VCaP (cell line): ENCODE results near the gene COPS9.

ENCODE experiments used
- H3K27ac ChIP-seq: fragments of 450-650 bp; 2 replicates; pipeline ENCODE4 v1.5.1; 2017
- TF ChIP-seq, protein P1 (sequence below): fragments of 450-650 bp; conservative IDR thresholded peaks from 2 replicates; pipeline ENCODE4 v1.5.1; 2017; ENCODE audit warnings: mild to moderate bottlenecking, moderate library complexity

COPS9 gene

DNA sequence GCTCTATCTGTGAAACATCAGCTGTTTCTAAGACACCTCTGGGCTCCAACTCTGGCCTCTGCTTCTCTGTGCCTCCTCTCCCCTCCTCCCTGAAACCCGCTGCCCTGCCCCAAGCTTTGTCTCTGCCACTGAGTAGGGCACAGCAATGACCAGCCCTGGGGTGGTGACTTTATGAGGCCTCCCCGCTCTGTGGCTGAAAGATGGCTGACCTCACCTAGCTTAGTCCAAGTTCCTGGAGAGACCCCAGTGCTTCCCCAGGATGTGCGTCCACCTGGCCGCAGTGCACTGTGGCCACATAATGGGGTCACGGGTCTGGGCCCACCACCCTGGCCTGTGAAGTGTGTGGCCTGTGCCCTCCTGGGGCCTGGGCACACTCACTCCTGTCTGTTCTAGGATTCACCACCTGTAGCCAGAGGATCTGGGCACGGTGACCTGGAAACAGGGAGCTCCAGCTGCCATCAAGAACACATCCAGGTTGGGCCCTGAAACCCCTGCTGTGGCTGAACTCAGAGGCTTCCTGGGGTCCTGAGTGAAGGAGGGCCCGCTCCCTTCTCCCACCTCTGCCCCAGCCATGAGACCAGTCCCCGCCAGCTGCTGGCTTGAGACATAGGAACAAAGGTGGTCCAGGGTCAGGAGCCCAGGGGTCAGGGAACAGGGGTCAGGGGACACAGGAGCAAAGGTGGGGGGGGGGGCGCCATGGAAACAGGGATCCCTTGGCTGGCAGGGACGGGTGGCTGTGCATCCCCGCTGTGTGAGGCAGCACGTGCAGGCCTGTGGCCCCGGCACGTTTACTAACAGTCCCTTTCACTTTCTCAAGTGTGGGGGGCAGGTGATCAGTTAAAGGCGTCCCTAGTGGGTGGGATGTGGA lies 33.6 kb upstream of the COPS9 start:
- TF ChIP-seq, protein P1, sequence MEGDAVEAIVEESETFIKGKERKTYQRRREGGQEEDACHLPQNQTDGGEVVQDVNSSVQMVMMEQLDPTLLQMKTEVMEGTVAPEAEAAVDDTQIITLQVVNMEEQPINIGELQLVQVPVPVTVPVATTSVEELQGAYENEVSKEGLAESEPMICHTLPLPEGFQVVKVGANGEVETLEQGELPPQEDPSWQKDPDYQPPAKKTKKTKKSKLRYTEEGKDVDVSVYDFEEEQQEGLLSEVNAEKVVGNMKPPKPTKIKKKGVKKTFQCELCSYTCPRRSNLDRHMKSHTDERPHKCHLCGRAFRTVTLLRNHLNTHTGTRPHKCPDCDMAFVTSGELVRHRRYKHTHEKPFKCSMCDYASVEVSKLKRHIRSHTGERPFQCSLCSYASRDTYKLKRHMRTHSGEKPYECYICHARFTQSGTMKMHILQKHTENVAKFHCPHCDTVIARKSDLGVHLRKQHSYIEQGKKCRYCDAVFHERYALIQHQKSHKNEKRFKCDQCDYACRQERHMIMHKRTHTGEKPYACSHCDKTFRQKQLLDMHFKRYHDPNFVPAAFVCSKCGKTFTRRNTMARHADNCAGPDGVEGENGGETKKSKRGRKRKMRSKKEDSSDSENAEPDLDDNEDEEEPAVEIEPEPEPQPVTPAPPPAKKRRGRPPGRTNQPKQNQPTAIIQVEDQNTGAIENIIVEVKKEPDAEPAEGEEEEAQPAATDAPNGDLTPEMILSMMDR = no peak

DNA sequence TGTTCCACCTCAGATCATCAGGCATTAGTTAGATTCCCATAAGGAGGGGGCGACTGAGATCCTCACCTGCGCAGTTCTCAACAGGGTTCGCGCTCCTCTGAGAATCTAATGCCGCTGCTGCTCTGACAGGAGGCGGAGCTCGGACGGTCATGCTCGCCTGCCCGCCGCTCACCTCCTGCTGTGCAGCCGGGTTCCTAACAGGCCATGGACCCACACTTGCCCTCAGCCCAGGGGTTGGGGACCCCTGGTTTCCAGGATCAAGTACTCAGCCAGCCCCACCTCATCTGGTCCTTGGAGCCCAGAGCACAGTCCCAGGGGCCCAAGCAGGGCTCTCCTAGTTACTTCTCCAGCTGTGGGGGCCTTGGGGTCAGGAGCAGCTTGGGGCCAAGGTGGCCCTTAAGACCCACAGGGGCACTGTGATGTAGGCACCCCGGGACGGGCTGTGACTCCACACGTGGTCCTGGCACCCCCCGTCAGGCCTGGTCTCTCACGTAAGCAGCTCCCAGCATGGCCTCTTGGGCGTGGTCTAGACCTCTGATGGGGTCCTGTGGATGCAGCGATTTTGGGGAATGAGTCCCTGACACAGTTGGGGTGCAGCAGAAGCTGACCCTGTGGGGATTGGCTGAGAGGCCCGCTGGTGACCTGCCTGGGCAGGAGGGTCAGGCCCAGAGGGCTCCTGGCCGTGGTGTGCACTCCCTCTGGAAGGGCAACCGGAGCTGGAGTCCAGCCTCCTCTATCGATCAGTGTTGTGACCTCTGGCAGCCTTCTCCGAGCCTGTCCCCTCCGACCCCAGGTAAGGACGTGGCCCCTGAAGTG lies 32.6 kb upstream of the COPS9 start:
- H3K27ac ChIP-seq = no peak overlapping the region
- TF ChIP-seq, protein P1 = no peak

More for the DNA sequence above, 33.6 kb upstream of the COPS9 start:
- no peak overlapping the region for H3K27ac ChIP-seq

DNA sequence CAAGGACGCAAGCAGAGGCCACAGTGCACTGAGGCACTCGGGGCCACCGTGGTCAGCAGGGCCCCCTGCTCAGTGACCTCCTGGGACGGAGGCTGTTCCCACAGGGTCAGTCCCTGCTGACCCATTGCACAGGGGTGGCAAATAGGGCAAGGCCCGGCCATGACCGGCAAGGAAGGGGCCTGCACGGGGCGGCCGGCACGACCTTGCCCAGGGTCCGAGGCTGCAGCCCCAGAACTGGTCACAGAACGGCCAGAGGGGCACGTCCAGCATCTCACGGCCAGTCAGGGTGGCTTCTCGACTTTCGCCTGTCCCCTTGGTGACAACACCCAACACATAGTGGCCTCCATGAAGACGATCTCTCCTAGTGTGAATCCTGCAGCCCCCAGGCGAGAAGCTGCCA lies 31.9 kb upstream of the COPS9 start:
- H3K27ac ChIP-seq = no peak overlapping the region
- TF ChIP-seq, protein P1 = no peak

DNA sequence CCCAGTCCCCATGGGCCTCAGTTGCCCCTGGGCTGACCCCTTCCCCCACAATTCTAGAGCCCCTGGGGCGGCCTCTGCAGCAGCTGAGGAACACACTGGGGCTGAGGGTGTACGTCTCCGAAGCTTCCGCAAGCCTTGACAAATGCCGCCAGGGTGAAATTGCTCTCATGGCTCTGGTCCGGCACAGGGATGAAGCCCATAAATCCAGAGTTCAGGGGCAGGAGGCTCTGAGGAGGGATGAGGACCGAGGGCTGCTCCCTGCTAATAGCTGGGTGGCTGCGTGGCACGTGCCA lies 31.4 kb upstream of the COPS9 start:
- H3K27ac ChIP-seq = no peak overlapping the region
- TF ChIP-seq, protein P1 = no peak

DNA sequence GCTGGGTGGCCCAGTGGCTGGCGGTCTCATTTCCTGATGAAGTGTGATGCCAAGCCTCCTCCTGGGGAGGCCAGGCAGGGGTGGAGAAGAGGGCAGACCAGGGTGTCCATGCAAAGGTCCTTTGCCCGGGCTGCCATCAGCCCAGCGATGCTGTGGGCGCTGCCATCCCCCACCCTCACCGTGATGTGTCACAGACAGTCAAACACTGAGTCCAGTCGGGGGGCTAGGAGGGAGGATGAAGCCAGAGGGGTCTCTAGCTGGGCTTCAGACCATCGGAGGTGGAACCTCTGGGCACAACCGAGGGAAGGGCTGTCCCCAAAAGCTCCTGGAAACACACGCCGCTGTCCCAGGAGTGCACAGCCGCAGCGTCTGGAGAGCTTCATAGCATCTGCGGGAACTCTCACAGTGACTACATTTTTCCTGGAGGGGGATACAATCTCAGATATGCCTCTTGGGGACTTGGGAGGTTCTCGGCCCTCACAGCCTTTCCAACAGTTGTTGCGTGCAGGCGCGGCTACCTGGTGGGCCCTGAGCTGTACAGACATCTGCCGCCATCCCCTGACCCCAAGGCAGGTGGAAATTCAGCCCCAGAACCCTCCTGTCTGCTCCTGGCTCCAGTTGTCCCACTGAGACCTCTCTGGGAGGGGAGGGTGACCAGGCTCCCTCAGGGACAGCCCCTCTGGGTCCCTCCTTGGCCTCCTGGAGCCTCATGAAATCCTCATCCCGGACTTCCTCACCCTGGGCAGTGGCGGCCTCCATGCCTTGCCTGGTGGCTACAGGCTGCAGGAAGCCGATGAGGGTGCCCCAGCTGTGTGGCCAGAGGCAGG lies 30.9 kb upstream of the COPS9 start:
- TF ChIP-seq, protein P1 = no peak
- no peak overlapping the region for H3K27ac ChIP-seq

DNA sequence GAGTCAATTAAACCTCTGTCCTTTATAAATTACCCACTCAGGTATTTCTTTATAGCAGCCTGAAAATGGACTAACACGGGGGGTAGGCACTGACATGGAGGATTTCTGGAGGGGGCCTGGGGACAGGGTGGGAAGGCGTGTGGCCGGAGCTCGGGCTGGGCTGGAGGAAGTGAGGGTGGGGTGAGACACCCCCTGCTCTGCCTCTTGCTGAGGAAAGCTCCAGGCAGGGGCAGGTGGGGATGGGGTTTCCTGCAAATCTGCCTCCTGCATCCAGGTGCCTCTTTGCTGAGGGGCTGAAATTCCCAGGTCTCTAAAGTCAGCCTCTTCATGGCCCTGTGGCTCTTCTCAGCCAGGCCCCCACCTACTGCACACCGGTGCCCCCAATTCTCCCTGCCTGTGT lies 30.1 kb upstream of the COPS9 start:
- H3K27ac ChIP-seq = no peak overlapping the region
- TF ChIP-seq, protein P1 = no peak

DNA sequence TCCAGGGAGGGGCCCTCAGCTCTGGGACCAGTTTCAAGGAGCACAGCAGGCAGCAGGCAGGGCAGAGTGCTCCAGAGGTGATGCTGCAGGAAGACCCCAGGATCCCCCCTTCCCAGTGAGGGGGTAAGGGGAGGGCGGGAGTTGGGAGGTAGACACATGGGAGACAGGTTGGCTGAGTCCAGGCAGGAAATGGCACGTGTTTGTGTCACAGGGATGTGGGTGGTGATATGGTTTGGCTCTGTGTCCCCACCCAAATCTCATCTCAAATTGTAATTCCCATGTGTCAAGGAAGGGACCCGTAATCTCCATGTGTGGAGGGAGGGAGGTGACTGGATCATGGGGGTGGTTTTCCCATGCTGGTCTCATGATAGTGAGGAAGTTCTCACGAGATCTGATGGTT lies 29.6 kb upstream of the COPS9 start:
- H3K27ac ChIP-seq = no peak overlapping the region
- TF ChIP-seq, protein P1 = no peak
